Tongue (tissue), 2 donors: ENCODE data around the gene TEC. TPM values are rescaled to one million over a fixed set of nuclear protein-coding genes. Genes with fewer than 3 reads are reported as not detected.
A peak's percentile ranks its signal among the peaks of the same experiment; 100 is the strongest.
"Not testable (repeated sequence)": the region's sequence is repeated elsewhere in the genome, so short reads cannot be mapped to it uniquely, and the experiment has no call there.

Experiments
- DNase-seq: peaks from one replicate; pipeline ENCODE4 v3.0.0-alpha.2; 2015
- total RNA-seq: library from RNA; depleted of rRNA; stranded (reverse); fragments of >200 nt; gene quantifications from one replicate; pipeline ENCODE4 v1.2.3, GENCODE V29; 2014

Gene TEC
- 3.2 TPM for total RNA-seq

- DNase-seq: peak; percentile 24
Observed at GRCh38 chr4:48268956-48269860, at the start of gene TEC. Gene TEC (minus strand): TSS chr4:48269838. CDS start chr4:48228614, 41,224 bp downstream.

GRCh38 chr4:48315728-48316630, 46.3 kb upstream of the TEC start:
- peak; percentile 52 for DNase-seq

GRCh38 chr4:48314746-48315145, 45.1 kb upstream of the TEC start:
- DNase-seq: not testable (repeated sequence)

- DNase-seq: no peak
Observed at GRCh38 chr4:48311896-48312295, 42.3 kb upstream of the TEC start.

- DNase-seq: no peak
Observed at GRCh38 chr4:48308901-48309300, 39.3 kb upstream of the TEC start.

GRCh38 chr4:48307528-48307927, 37.9 kb upstream of the TEC start:
- no peak for DNase-seq

GRCh38 chr4:48305508-48305907, 35.9 kb upstream of the TEC start:
- DNase-seq: no peak

- DNase-seq: no peak
Observed at GRCh38 chr4:48300004-48300403, 30.4 kb upstream of the TEC start.

- no peak for DNase-seq
Observed at GRCh38 chr4:48299560-48299959, 29.9 kb upstream of the TEC start.

- no peak for DNase-seq
Observed at GRCh38 chr4:48297256-48297846, 27.7 kb upstream of the TEC start.

GRCh38 chr4:48296365-48296764, 26.7 kb upstream of the TEC start:
- DNase-seq: no peak

GRCh38 chr4:48295116-48295515, 25.5 kb upstream of the TEC start:
- DNase-seq: no peak

- not testable (repeated sequence) for DNase-seq
Observed at GRCh38 chr4:48292218-48292790, 22.7 kb upstream of the TEC start.

GRCh38 chr4:48290146-48290772, 20.6 kb upstream of the TEC start:
- no peak for DNase-seq

- not testable (repeated sequence) for DNase-seq
Observed at GRCh38 chr4:48286060-48286459, 16.4 kb upstream of the TEC start.

- not testable (repeated sequence) for DNase-seq
Observed at GRCh38 chr4:48285640-48286039, 16.0 kb upstream of the TEC start.

GRCh38 chr4:48275686-48276085, 6.0 kb upstream of the TEC start:
- no peak for DNase-seq

GRCh38 chr4:48275247-48275646, 5.6 kb upstream of the TEC start:
- no peak for DNase-seq

- no peak for DNase-seq
Observed at GRCh38 chr4:48271626-48272025, 2.0 kb upstream of the TEC start.

GRCh38 chr4:48270951-48271473, 1.4 kb upstream of the TEC start:
- no peak for DNase-seq

GRCh38 chr4:48270523-48270897, 872 bp upstream of the TEC start:
- no peak for DNase-seq
